ENCODE data around the gene DCBLD1. TPM values are rescaled to one million over a fixed set of nuclear protein-coding genes. Genes with fewer than 3 reads are reported as not detected.

DCBLD1 gene
- total and polyA plus RNA-seq, 2 of the 13 experiments (the other 11 are each of a cell fraction or from before 2014, with no cell fraction given), result 23.2 to 41.5 TPM

DNA sequence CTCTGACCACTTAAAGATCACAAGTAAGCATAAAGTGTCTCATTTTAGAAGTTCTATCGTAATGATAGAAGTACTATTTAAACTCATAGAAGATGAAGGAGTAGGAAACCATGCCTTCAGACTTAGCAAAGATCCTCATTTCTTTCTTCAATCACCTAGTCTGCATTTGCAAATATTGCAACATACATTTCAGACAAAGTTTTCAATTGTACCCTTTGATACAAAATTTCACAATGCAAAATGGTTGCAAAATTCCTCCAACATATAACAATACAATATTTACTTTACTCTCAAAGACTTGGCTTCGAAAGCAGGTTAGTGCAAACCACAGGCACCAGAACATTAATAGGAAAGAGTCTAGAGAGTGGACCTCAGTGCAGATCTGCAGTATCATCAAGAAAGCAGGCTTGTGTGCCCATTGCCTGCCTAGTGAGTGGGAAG, 40.6 kb upstream of the DCBLD1 start (continued):
- TF ChIP-seq ZNF460 (CRISPR knock-in tag; IDR thresholded peaks at IDR 0.05; ENCODE audit: borderline replicate concordance) (no peak), BORCS8-MEF2B (CRISPR knock-in tag; IDR thresholded peaks at IDR 0.05) (no peak), ZNF296 (CRISPR knock-in tag; conservative IDR thresholded peaks at IDR 0.05) (no peak), CBFB (CRISPR knock-in tag; IDR thresholded peaks at IDR 0.05) (peak; percentile 82; the same call in 1 of the 2 replicates), SMAD3 (CRISPR knock-in tag; IDR thresholded peaks at IDR 0.05) (peak; percentile 99), ZFP82 (CRISPR knock-in tag; IDR thresholded peaks at IDR 0.05; ENCODE audit: borderline replicate concordance) (no peak), ADNP (CRISPR knock-in tag; IDR thresholded peaks at IDR 0.05) (no peak), ZNF788 (CRISPR knock-in tag; IDR thresholded peaks at IDR 0.05; ENCODE audit: borderline replicate concordance) (no peak), ZNF749 (CRISPR knock-in tag; IDR thresholded peaks at IDR 0.05; ENCODE audit: borderline replicate concordance) (no peak), SOX13 (IDR thresholded peaks at IDR 0.05) (peak; percentile 98), SOX13 (CRISPR knock-in tag; conservative IDR thresholded peaks at IDR 0.05 in 1 of 2, IDR thresholded peaks at IDR 0.05 in 1 of 2) (peak in 1 of 2 experiments; percentile 100; a peak in 2 of 4 replicates), RBAK (CRISPR knock-in tag; IDR thresholded peaks at IDR 0.05) (no peak), MEIS2 (CRISPR knock-in tag; IDR thresholded peaks at IDR 0.05) (no peak), ZNF121 (CRISPR knock-in tag; IDR thresholded peaks at IDR 0.05) (no peak), SALL1 (CRISPR knock-in tag; IDR thresholded peaks at IDR 0.05) (peak; percentile 39; the same call in 1 of the 2 replicates), JUND (CRISPR knock-in tag; IDR thresholded peaks at IDR 0.05) (no peak)
- TF ChIP-seq, protein P1, sequence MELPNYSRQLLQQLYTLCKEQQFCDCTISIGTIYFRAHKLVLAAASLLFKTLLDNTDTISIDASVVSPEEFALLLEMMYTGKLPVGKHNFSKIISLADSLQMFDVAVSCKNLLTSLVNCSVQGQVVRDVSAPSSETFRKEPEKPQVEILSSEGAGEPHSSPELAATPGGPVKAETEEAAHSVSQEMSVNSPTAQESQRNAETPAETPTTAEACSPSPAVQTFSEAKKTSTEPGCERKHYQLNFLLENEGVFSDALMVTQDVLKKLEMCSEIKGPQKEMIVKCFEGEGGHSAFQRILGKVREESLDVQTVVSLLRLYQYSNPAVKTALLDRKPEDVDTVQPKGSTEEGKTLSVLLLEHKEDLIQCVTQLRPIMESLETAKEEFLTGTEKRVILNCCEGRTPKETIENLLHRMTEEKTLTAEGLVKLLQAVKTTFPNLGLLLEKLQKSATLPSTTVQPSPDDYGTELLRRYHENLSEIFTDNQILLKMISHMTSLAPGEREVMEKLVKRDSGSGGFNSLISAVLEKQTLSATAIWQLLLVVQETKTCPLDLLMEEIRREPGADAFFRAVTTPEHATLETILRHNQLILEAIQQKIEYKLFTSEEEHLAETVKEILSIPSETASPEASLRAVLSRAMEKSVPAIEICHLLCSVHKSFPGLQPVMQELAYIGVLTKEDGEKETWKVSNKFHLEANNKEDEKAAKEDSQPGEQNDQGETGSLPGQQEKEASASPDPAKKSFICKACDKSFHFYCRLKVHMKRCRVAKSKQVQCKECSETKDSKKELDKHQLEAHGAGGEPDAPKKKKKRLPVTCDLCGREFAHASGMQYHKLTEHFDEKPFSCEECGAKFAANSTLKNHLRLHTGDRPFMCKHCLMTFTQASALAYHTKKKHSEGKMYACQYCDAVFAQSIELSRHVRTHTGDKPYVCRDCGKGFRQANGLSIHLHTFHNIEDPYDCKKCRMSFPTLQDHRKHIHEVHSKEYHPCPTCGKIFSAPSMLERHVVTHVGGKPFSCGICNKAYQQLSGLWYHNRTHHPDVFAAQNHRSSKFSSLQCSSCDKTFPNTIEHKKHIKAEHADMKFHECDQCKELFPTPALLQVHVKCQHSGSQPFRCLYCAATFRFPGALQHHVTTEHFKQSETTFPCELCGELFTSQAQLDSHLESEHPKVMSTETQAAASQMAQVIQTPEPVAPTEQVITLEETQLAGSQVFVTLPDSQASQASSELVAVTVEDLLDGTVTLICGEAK (IDR thresholded peaks at IDR 0.05), result no peak
- TF ChIP-seq, protein P1 (CRISPR knock-in tag; IDR thresholded peaks at IDR 0.05), result no peak
- TF ChIP-seq, protein P2, sequence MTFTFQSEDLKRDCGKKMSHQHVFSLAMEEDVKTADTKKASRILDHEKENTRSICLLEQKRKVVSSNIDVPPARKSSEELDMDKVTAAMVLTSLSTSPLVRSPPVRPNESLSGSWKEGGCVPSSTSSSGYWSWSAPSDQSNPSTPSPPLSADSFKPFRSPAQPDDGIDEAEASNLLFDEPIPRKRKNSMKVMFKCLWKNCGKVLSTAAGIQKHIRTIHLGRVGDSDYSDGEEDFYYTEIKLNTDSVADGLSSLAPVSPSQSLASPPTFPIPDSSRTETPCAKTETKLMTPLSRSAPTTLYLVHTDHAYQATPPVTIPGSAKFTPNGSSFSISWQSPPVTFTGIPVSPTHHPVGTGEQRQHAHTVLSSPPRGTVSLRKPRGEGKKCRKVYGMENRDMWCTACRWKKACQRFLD (CRISPR knock-in tag; IDR thresholded peaks at IDR 0.05; ENCODE audit: borderline replicate concordance), result no peak
- TF ChIP-seq, protein P3, sequence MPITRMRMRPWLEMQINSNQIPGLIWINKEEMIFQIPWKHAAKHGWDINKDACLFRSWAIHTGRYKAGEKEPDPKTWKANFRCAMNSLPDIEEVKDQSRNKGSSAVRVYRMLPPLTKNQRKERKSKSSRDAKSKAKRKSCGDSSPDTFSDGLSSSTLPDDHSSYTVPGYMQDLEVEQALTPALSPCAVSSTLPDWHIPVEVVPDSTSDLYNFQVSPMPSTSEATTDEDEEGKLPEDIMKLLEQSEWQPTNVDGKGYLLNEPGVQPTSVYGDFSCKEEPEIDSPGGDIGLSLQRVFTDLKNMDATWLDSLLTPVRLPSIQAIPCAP (CRISPR knock-in tag; IDR thresholded peaks at IDR 0.05; ENCODE audit: low read depth), result no peak
